ENCODE results near the gene POPDC3.

Gene POPDC3

GRCh38 chr6:105215506-105215905 lies 35.7 kb upstream of the POPDC3 start:
- H3K4me3 ChIP-seq (ENCODE audit: control insufficient read depth, low read depth, low read length) = no peak overlapping the region
- TF ChIP-seq, protein P1, sequence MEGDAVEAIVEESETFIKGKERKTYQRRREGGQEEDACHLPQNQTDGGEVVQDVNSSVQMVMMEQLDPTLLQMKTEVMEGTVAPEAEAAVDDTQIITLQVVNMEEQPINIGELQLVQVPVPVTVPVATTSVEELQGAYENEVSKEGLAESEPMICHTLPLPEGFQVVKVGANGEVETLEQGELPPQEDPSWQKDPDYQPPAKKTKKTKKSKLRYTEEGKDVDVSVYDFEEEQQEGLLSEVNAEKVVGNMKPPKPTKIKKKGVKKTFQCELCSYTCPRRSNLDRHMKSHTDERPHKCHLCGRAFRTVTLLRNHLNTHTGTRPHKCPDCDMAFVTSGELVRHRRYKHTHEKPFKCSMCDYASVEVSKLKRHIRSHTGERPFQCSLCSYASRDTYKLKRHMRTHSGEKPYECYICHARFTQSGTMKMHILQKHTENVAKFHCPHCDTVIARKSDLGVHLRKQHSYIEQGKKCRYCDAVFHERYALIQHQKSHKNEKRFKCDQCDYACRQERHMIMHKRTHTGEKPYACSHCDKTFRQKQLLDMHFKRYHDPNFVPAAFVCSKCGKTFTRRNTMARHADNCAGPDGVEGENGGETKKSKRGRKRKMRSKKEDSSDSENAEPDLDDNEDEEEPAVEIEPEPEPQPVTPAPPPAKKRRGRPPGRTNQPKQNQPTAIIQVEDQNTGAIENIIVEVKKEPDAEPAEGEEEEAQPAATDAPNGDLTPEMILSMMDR (IDR thresholded peaks at IDR 0.05; ENCODE audit: control insufficient read depth, insufficient read depth, low read depth, low read length, missing control alignments) = no peak
- DNase-seq (ENCODE audit: low read depth) = no peak

DNA sequence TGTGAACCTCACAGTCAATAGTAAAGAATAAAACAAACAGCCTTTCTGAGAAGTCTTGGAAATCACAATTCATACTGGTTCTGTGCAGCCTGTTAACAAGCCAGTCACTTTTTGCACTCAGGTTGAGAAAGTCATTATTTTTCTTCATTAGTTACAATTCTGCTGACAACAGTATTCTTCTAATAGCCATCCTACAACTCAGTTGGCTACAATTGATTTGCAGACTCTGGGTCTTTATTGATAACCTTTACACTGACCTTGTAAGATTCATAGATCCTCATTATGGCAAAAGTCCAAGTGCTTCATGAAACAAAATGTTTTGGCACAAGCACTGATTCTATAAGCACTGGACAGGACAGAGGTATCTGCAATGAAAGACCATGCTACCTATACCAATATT lies 34.9 kb upstream of the POPDC3 start:
- no peak for DNase-seq (ENCODE audit: low read depth)
- no peak overlapping the region for H3K4me3 ChIP-seq (ENCODE audit: control insufficient read depth, low read depth, low read length)
- TF ChIP-seq, protein P1 (IDR thresholded peaks at IDR 0.05; ENCODE audit: control insufficient read depth, insufficient read depth, low read depth, low read length, missing control alignments) = no peak

DNA sequence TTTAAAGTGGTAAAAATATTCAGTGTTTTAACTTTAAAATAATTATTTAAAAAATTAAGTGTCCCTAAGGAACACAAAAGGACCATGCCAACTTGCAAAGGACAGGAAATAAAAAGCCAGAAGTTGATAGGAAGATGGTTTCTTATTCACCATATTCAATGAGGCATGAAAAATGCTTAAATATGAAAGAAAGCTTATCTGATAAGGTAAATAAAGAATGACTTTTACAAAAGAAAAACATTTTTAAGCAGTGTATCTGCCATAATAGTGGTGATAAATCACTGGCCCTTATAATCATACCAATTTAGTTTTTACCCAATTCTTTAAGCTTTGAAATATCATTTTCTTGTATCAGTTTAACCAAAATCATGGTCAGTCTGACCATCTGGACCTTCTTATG lies 33.5 kb upstream of the POPDC3 start:
- no peak for DNase-seq (ENCODE audit: low read depth)
- H3K4me3 ChIP-seq (ENCODE audit: control insufficient read depth, low read depth, low read length) = no peak overlapping the region
- TF ChIP-seq, protein P1 (IDR thresholded peaks at IDR 0.05; ENCODE audit: control insufficient read depth, insufficient read depth, low read depth, low read length, missing control alignments) = no peak

DNA sequence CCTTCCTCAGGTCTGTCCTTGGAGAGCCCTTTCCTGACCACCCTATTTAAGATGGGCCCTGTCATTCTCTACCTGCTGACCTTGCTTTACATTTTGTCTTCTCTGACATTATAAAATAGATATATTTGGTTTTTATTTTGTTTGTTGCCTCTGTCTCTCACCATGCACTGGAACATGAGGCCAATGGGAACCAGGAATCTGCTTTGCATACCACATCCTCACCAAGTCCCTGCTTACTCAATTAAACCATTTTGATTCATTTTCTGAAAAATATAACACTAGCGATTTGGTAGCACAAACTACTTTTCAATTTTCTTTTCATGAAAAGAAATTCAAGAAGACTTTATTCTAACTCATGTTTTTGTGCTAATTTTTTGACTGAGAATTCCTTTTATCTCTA lies 32.8 kb upstream of the POPDC3 start:
- DNase-seq (ENCODE audit: low read depth) = no peak
- no peak overlapping the region for H3K4me3 ChIP-seq (ENCODE audit: control insufficient read depth, low read depth, low read length)
- TF ChIP-seq, protein P1 (IDR thresholded peaks at IDR 0.05; ENCODE audit: control insufficient read depth, insufficient read depth, low read depth, low read length, missing control alignments) = no peak

GRCh38 chr6:105211831-105212230 lies 32.0 kb upstream of the POPDC3 start:
- no peak overlapping the region for H3K4me3 ChIP-seq (ENCODE audit: control insufficient read depth, low read depth, low read length)
- TF ChIP-seq, protein P1 (IDR thresholded peaks at IDR 0.05; ENCODE audit: control insufficient read depth, insufficient read depth, low read depth, low read length, missing control alignments) = no peak
- no peak for DNase-seq (ENCODE audit: low read depth)

GRCh38 chr6:105210932-105211531 lies 31.2 kb upstream of the POPDC3 start:
- TF ChIP-seq, protein P1 (IDR thresholded peaks at IDR 0.05; ENCODE audit: control insufficient read depth, insufficient read depth, low read depth, low read length, missing control alignments) = no peak
- no peak overlapping the region for H3K4me3 ChIP-seq (ENCODE audit: control insufficient read depth, low read depth, low read length)
- no peak for DNase-seq (ENCODE audit: low read depth)

Measured in AG09309 (cell line).